Hematopoietic multipotent progenitor cell treated with erythropoietin and hydrocortisone succinate and interleukin-3 and kit ligand, for 15 days (in vitro differentiated cells): Measurements from ENCODE around the gene VIPAS39.

Experiments
- DNase-seq: peaks from one replicate; pipeline ENCODE4 v3.0.0-alpha.2; 2015; ENCODE audit warnings: low spot score

VIPAS39 gene

DNA sequence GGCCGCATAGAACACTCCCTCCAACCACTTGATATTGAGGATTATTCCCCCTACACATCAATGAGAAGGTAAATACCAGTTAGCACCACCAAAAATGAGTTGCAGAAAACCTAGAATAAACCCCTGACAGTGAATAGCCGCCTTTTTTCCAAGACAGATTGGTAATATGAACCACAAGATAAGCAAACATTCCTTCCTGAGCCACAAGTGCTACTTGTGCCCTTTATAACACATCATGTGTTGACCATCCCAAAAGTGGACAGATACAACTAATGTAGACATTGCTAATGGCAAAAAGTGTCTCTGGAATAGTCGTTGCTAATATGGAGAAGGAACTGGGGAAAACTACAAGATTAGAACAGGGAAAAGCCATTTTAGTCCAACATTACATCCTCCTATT is 51.3 kb downstream of the VIPAS39 start:
- DNase-seq, result no peak

DNA sequence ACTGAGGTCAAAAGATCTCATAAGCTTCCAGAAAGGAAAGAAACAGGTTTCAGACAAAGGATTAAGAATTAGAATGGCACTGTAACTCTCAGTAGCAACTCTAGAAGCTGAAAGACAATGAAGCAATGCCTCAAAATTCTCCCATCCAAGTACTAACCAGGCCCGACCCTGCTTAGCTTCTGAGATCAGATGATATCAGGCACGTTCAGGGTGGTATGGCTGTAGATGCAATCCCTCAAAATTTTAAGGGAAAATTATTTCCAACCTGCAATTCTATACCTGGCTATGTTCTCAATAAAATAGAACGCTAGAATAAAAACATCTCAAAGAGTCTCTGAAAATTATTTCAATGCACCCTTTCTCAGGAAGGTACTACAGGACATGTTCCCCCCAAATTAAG is 53.6 kb downstream of the VIPAS39 start:
- DNase-seq, result no peak

GRCh38 chr14:77400216-77400615 is 57.2 kb downstream of the VIPAS39 start:
- no peak for DNase-seq

DNA sequence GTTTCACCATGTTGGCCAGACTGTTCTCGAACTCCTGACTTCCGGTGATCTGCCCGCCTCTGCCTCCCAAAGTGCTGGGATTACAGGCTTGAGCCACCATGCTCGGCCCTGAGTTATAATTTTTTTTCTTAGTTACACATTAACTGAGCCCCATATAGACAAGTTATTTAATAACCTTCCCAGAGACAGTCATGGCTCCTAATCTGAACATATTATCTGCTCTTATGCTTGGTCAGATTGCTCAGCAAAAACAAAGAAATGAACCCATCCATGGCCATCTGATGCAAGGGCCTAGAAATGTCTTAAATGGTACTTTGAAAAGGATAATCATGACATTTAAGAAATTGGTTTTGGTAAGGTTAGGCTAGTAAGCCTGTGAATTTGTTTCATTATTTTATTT is 67.2 kb downstream of the VIPAS39 start:
- no peak for DNase-seq

DNA sequence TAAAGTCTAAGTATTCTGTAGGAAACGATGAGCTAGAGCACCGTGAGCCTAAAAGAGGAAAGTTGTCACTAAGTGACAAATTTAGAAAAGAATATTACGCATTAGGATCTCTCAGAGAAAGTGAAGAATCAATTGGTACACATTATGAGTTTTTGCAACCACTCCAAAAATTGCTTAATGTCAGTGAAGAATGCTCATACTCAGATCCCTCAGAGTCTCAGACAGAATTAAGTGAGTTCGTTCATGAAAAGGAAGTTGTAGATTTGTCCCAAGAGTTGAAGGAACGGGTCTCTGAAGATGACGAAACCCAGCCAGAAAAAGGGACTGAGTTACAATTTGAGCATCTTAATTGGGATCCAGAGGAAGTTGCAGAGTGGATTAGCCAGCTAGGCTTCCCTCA is 78.7 kb downstream of the VIPAS39 start:
- no peak for DNase-seq

DNA sequence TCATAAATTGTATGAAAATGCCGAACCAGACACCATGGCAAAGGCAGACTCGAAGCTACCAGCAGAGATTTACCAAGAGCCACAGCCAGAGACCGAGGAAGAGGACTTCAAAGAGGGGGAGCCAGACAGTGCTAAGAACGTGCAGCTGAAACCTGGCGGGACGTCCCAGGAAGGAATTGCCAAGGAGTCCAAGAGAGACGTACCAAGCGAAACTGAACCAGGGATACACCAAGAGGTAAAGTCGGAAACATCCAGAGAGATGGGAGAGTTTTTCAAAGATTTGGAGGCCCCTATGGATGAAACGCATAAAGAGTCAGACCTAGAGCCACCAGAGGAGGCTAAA is 79.9 kb downstream of the VIPAS39 start:
- DNase-seq, result no peak

DNA sequence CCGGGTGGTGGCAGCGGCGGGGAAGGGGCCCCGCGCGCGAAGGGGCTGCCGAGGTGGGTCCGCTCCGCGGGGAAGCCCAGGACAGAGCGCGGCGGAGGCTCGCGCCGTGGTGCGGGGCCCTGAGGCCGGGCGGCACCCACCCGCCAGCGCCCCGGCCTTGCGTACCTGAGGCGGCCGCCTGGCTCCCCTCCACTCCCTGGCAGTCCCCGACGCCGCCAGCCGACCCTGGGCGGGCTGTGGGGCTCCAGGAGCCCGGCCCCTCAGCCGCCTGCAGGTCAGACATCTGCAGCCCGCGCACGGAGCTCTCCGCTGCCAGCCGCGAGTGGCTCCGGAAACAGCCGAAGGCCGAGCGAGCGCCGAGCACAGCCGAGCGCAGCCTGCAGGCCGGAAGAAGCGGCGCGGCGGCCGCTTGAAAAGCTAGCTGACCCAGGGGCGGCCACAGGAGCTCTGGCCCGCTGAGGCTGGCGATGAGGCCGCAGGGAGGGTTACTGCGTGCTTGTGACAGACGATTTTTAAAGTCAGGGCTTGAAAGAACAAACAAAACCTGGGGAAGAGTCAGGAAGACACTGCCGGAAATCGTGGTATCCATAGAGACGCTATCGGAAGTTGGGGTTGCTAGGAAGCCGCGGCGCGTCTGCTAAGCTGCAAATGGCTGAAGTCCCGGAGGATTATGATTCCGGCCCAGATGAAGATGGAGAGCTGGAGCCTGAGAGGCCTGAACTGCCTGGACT is 80.5 kb downstream of the VIPAS39 start, which contains the start of the genes SAMD15 and TMED8:
Gene SAMD15 (plus strand): TSS at position 609 of the 731 bp plus-strand sequence. CDS start 40 bp downstream, at position 649.
Gene TMED8 (minus strand): TSS at position 324 of the 731 bp plus-strand sequence. CDS start 41 bp downstream, at position 283.
- DNase-seq, result peak; percentile 83
